ENCODE results near the gene GHITM.

The GHITM gene

DNA sequence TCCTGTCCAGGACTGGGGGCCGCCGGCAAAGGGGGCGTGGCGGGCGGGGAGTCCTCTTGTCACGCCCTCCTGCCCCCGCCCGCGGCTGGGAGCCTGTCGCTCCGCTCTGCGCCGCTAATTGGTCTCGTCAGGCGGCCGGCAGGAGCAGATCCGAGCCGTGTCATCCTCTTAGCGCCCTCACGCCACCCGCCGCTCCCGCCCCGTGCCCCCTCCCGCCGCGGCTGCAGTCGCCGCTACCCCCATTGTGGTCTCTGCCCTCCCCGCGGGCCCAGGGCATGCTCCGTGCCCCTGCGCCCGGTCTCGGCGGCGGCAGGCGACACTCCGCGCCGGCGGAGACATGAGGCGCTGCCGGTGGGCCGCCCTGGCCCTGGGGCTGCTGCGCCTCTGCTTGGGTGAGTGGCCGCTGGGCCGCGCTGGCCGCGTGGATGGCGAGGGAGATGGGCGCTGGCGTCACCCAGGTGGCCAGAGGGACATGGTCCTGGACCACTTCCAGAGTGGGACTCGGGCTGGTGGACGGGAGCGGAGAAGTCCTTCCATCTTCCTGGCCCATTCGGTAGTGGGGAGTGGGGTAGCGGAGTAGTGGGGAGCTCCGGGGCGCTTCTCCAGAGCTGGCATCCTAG lies 55.2 kb downstream of the GHITM start, which contains the start of gene CDHR1:
CDHR1 (plus strand) TSS at position 114 of the 620 bp plus-strand sequence; CDS start at position 338, 224 bp downstream.
- no peaks in the 10 kb centered on the region for H3K36me3 ChIP-seq (replicated peaks)
- H3K27me3 ChIP-seq (replicated peaks) = peaks cover 37% of the 10 kb centered on the region
- in situ Hi-C loops (cut with HindIII; ENCODE audit: low pct_ligation_motif_present, low sequenced_read_pairs) = no loop called here
- H3K4me3 ChIP-seq (ENCODE audit: low read depth, low read length) = peak within 1 kb of the TSS; percentile 29
- no peak for DNase-seq
- H3K27ac ChIP-seq = no peak within 1 kb of the TSS
- TF ChIP-seq, protein P1, sequence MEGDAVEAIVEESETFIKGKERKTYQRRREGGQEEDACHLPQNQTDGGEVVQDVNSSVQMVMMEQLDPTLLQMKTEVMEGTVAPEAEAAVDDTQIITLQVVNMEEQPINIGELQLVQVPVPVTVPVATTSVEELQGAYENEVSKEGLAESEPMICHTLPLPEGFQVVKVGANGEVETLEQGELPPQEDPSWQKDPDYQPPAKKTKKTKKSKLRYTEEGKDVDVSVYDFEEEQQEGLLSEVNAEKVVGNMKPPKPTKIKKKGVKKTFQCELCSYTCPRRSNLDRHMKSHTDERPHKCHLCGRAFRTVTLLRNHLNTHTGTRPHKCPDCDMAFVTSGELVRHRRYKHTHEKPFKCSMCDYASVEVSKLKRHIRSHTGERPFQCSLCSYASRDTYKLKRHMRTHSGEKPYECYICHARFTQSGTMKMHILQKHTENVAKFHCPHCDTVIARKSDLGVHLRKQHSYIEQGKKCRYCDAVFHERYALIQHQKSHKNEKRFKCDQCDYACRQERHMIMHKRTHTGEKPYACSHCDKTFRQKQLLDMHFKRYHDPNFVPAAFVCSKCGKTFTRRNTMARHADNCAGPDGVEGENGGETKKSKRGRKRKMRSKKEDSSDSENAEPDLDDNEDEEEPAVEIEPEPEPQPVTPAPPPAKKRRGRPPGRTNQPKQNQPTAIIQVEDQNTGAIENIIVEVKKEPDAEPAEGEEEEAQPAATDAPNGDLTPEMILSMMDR (IDR thresholded peaks at IDR 0.05; ENCODE audit: low read depth, low read length, missing control alignments) = no peak

DNA sequence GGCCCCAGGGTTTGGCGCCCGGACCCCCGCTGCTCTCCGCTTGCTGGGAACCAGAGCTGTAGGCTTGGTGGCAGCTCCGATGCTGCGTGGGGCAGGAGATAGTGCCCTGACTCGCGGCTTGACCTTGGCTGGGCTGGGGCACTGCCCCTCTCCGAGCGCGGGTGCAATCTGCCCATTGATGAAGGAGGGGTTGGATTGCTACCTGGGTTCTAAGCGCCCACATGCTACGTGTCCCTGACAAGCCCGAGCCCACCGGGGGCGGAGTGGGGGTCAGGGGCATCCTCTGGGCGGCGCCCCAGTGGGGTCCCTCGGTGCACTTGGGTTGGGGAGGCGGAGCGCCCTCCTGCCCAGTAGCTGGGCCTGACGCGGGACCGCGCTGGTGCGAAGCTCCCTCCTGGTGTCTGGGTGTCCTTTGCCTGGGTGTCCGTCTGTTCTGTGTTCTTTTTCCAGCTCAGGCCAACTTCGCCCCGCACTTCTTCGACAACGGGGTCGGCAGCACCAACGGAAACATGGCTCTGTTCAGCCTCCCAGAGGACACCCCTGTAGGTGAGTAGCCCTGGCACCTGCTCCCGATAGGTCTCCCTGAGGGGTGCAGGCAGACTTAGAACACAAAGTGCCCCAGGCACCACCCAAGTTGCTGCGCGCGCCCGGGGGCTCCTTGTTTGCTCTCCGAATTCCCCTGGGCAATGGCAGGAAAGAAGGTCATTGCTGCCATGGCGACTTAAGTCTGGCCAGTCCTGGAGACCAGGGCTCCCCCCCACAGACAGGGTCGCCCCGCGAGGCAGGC lies 55.9 kb downstream of the GHITM start:
- Histone ChIP-seq H3K4me3 (ENCODE audit: low read depth, low read length) (no peak overlapping the region), H3K27ac (no peak overlapping the region), H3K36me3 (replicated peaks) (no peaks in the 10 kb centered on the region), H3K27me3 (replicated peaks) (peaks cover 37% of the 10 kb centered on the region)
- DNase-seq = no peak
- in situ Hi-C loops (cut with HindIII; ENCODE audit: low pct_ligation_motif_present, low sequenced_read_pairs) = no loop called here
- TF ChIP-seq, protein P1 (IDR thresholded peaks at IDR 0.05; ENCODE audit: low read depth, low read length, missing control alignments) = no peak

DNA sequence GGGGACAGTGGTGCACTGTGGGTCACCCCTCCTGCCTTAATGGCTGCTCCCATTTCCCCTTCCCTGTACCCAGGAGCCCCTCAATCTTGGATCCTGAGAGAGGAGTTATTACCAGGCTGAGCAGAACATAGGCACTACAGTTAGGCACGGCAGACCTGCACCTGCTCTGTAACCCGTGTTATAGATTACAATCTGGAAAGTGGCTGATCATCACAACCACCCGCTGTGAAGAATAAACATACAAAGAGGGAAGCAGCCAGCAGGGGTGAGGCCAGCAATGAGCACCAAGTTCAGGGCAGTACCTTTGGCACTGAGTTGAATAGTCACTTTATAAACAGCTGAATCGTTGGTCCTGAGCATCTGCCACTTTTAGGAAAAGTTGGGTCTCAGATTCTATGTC lies 56.8 kb downstream of the GHITM start:
- TF ChIP-seq, protein P1 (IDR thresholded peaks at IDR 0.05; ENCODE audit: low read depth, low read length, missing control alignments) = no peak
- no peaks in the 10 kb centered on the region for H3K36me3 ChIP-seq (replicated peaks)
- no peak overlapping the region for H3K4me3 ChIP-seq (ENCODE audit: low read depth, low read length)
- DNase-seq = no peak
- H3K27me3 ChIP-seq (replicated peaks) = peaks cover 37% of the 10 kb centered on the region
- H3K27ac ChIP-seq = no peak overlapping the region
- in situ Hi-C loops (cut with HindIII; ENCODE audit: low pct_ligation_motif_present, low sequenced_read_pairs) = no loop called here

DNA sequence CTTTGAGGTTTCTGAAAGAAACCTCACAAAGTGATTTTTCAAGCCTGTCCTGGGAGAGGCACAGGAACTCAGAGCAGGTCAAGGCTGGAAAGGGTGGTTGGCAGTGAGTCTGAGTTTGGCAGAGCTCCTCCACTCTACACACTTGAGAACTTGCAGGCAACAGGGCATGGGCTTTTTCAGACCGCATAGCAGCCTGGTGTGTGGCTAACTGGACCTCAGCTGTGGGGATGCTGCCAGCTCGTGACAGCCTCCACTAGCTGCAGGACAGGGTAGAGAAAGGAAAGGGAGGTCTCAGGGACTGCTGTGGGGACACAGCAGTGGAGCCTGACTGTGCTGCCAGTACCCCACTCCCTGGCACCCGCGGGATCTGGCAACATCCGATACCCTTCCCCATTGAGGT lies 57.6 kb downstream of the GHITM start:
- in situ Hi-C loops (cut with HindIII; ENCODE audit: low pct_ligation_motif_present, low sequenced_read_pairs) = no loop called here
- Histone ChIP-seq H3K27me3 (replicated peaks) (peaks cover 37% of the 10 kb centered on the region), H3K4me3 (ENCODE audit: low read depth, low read length) (no peak overlapping the region)

DNA sequence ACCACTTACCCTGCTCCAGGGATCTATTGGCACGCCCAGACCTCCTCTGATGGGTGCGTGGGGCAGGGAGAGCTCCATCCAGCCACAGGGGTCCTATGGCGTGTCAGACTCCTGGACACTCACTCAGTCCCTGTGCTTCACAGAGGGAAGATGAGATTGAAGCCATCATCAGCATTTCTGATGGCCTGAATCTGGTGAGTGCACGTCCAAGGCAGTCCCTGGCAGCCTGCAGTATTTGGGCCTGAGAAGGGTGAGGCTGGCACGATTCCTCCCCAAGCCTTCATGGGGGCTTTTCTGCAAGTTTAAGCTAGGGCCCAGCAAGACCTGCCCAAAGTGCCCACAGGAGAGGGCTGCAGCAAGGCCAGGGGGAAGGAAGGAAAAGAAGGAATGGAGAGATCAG lies 58.3 kb downstream of the GHITM start:
- Histone ChIP-seq H3K4me3 (ENCODE audit: low read depth, low read length) (no peak overlapping the region), H3K27ac (no peak overlapping the region), H3K36me3 (replicated peaks) (no peaks in the 10 kb centered on the region), H3K27me3 (replicated peaks) (peaks cover 37% of the 10 kb centered on the region)
- DNase-seq = no peak
- in situ Hi-C loops (cut with HindIII; ENCODE audit: low pct_ligation_motif_present, low sequenced_read_pairs) = no loop called here
- TF ChIP-seq, protein P1 (IDR thresholded peaks at IDR 0.05; ENCODE audit: low read depth, low read length, missing control alignments) = no peak

More for the DNA sequence above, 57.6 kb downstream of the GHITM start:
- H3K36me3 ChIP-seq (replicated peaks) = no peaks in the 10 kb centered on the region
- H3K27ac ChIP-seq = no peak overlapping the region
- DNase-seq = no peak
- TF ChIP-seq, protein P1 (IDR thresholded peaks at IDR 0.05; ENCODE audit: low read depth, low read length, missing control alignments) = no peak
